Kidney (tissue), 14 donors: ENCODE data around the gene PLA2G6. TPM values are rescaled to one million over a fixed set of nuclear protein-coding genes. Genes with fewer than 3 reads are reported as not detected.

Experiments
- DNase-seq, 5 donors: peaks; one replicate each; pipeline ENCODE4 v3.0.0-alpha.2; 2013 to 2020
- FAIRE-seq: peaks from 2 replicates; lab custom pipeline; 2012; peaks lifted over from hg19 to GRCh38; lab: Jason Lieb, UNC
- H3K27ac ChIP-seq, 2 donors: one replicate each; pipeline ENCODE4 v1.7.0; 2013; ENCODE audit warnings: low read depth in 2 of 2, low read length in 2 of 2, inconsistent platforms in 1 of 2
- H3K27me3 ChIP-seq: one replicate; pipeline ENCODE4 v1.7.1; 2013; ENCODE audit warnings: low read length, inconsistent platforms; ENCODE audit not compliant: control insufficient read depth, insufficient read depth
- H3K36me3 ChIP-seq, 3 donors: one replicate each; pipeline versions ENCODE4 v1.7.0 to v1.7.1; 2013; ENCODE audit warnings: low read length in 3 of 3, control low read depth in 1 of 3, inconsistent platforms in 1 of 3; ENCODE audit not compliant: insufficient read depth in 3 of 3, control insufficient read depth in 2 of 3
- H3K4me1 ChIP-seq, 3 donors: one replicate each; pipeline versions ENCODE4 v1.7.0 to v1.7.1; 2013; ENCODE audit warnings: low read length in 3 of 3, inconsistent platforms in 1 of 3, low read depth in 1 of 3; ENCODE audit not compliant: control insufficient read depth in 2 of 3, insufficient read depth in 2 of 3
- H3K4me3 ChIP-seq, 3 donors: one replicate each; pipeline versions ENCODE4 v1.7.0 to v1.8.1; 2013; ENCODE audit warnings: low read length in 3 of 3, control low read depth in 1 of 3, inconsistent platforms in 1 of 3
- H3K9ac ChIP-seq, 3 donors: one replicate each; pipeline versions ENCODE4 v1.7.0 to v1.7.1; 2013; ENCODE audit warnings: low read length in 3 of 3, control low read depth in 1 of 3, inconsistent platforms in 1 of 3
- H3K9me3 ChIP-seq, 3 donors: one replicate each; pipeline versions ENCODE4 v1.7.0 to v1.7.1; 2013; ENCODE audit warnings: low read length in 3 of 3, control low read depth in 1 of 3, inconsistent platforms in 1 of 3; ENCODE audit not compliant: control insufficient read depth in 2 of 3, insufficient read depth in 1 of 3
- intact Hi-C: fragments of 100-400 bp; cut with DNase I; formaldehyde crosslinking; loops from one replicate; pipeline ENCODE4 v1.11.1; 2022
- polyA plus RNA-seq: library from polyadenylated mRNA; stranded (reverse); fragments of 350-450 nt; fragmentation: Illumina TruSeq; extraction: RNeasy Lipid Tissue Mini Kit (QIAGEN cat#74804); gene quantifications from one replicate; pipeline ENCODE4 v1.2.3, GENCODE V29; 2014; ENCODE audit warnings: low read depth, low replicate concordance; ENCODE audit not compliant: insufficient read depth
- total RNA-seq: library from RNA; stranded (reverse); fragmentation: NEBNext Ultra II Directional; extraction: Animal tissue kit (Norgen Biotek cat#: 25700); gene quantifications from one replicate; pipeline ENCODE4 v1.2.1, GENCODE V29; 2021
- TF ChIP-seq, protein P1 (sequence below): IDR thresholded peaks from 3 replicates; pipeline ENCODE4 v1.5.1; 2012; ENCODE audit warnings: mild to moderate bottlenecking, moderate library complexity, borderline replicate concordance; ENCODE audit not compliant: insufficient read depth; ENCODE audit errors: extremely low read depth
- donor health status: control.
- donor health status: control.
- donor health status: control.
- donor health status: control.
- donor health status: control.
- donor health status: DM: yes; HTN: yes; CAD: no.
- donor health status: Normal renal cell carcinoma (clear cell type).

Gene PLA2G6
- total and polyA plus RNA-seq, 2 donors from 2014 or later: 26.6 to 61.6 TPM

DNA sequence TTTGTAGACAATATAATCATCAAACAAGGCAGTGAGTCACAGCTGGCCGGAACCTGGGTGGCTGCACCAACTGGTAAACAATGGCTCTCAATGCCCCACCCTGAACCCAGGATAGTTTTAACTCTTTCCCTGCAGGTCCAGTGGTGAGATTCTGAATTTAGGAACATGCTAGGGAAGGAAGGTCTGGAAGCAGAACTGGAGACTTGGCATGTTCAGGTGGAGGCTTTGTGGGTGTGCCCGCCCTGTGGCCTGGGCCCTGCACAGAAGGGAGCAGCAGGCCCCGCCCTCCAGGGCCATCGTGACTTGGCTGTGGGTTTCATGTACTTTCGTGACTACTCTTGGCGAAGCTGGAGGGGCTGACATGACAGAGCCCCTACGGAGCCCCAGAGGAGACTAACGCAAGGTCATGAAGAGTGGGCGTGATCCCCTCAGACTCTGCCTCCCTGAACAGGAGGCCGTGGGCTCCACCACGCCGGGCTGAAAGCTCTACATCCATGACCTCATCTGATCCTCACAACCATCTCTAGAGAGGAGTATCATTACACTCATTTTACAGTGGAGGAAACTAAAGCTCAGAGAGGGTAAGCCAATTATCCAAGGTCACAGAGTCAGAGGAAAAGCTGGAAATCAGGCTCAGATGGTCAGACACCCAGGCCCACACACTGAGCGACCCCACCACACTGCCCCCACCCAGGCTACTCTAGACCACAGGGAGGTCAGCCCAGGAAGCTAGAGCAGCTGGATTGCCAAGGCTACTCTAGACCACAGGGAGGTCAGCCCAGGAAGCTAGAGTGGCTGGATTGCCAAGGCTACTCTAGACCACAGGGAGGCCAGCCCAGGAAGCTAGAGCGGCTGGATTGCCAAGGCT lies 47.5 kb upstream of the PLA2G6 start:
- DNase-seq: no peak
- no peak for FAIRE-seq

GRCh38 chr22:38228326-38228872 lies 46.8 kb upstream of the PLA2G6 start:
- DNase-seq (no peak), FAIRE-seq (no peak)
- Histone ChIP-seq H3K36me3 (peaks cover 0 to 15% (median 15%) of the 10 kb centered on the region in 3 donors), H3K4me3 (no peak overlapping the region), H3K9ac (no peak overlapping the region), H3K27me3 (no peaks in the 10 kb centered on the region), H3K4me1 (peaks cover 0 to 2% (median 0%) of the 10 kb centered on the region in 3 donors), H3K27ac (peak overlapping the region; percentile 3 to 27), H3K9me3 (no peaks in the 10 kb centered on the region)
- intact Hi-C loops: no loop called here
- TF ChIP-seq, protein P1, sequence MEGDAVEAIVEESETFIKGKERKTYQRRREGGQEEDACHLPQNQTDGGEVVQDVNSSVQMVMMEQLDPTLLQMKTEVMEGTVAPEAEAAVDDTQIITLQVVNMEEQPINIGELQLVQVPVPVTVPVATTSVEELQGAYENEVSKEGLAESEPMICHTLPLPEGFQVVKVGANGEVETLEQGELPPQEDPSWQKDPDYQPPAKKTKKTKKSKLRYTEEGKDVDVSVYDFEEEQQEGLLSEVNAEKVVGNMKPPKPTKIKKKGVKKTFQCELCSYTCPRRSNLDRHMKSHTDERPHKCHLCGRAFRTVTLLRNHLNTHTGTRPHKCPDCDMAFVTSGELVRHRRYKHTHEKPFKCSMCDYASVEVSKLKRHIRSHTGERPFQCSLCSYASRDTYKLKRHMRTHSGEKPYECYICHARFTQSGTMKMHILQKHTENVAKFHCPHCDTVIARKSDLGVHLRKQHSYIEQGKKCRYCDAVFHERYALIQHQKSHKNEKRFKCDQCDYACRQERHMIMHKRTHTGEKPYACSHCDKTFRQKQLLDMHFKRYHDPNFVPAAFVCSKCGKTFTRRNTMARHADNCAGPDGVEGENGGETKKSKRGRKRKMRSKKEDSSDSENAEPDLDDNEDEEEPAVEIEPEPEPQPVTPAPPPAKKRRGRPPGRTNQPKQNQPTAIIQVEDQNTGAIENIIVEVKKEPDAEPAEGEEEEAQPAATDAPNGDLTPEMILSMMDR: no peak

More for the DNA sequence above, 47.5 kb upstream of the PLA2G6 start:
- Histone ChIP-seq H3K27me3 (no peaks in the 10 kb centered on the region), H3K4me1 (peaks cover 0 to 2% (median 0%) of the 10 kb centered on the region in 3 donors), H3K27ac (peak overlapping the region; percentile 36 to 44), H3K9me3 (no peaks in the 10 kb centered on the region), H3K36me3 (peaks cover 0 to 15% (median 15%) of the 10 kb centered on the region in 3 donors), H3K4me3 (no peak overlapping the region), H3K9ac (no peak overlapping the region)
- TF ChIP-seq, protein P1: no peak
- intact Hi-C loops: no loop called here

GRCh38 chr22:38226853-38227649 lies 45.4 kb upstream of the PLA2G6 start:
- Histone ChIP-seq H3K9ac (no peak overlapping the region), H3K4me1 (peaks cover 0 to 2% (median 0%) of the 10 kb centered on the region in 3 donors), H3K4me3 (no peak overlapping the region)

More at GRCh38 chr22:38226853-38227649, 45.4 kb upstream of the PLA2G6 start:
- DNase-seq: no peak
- no peak for FAIRE-seq
- H3K36me3 ChIP-seq: peaks cover 0 to 15% (median 11%) of the 10 kb centered on the region in 3 donors
- TF ChIP-seq, protein P1: no peak
- no peaks in the 10 kb centered on the region for H3K9me3 ChIP-seq
- intact Hi-C loops: no loop called here
- H3K27me3 ChIP-seq: no peaks in the 10 kb centered on the region
- no peak overlapping the region for H3K27ac ChIP-seq
